HG02973 (cell line): ENCODE measurements around the gene AMFR.
A peak's percentile ranks its signal among the peaks of the same experiment; 100 is the strongest.

Experiments
- ATAC-seq: cut with Tn5 transposase; IDR thresholded peaks from one replicate; pipeline ENCODE4 v1.9.1; 2021; ENCODE audit warnings: moderate library complexity; ENCODE audit not compliant: unreplicated experiment

AMFR gene

DNA sequence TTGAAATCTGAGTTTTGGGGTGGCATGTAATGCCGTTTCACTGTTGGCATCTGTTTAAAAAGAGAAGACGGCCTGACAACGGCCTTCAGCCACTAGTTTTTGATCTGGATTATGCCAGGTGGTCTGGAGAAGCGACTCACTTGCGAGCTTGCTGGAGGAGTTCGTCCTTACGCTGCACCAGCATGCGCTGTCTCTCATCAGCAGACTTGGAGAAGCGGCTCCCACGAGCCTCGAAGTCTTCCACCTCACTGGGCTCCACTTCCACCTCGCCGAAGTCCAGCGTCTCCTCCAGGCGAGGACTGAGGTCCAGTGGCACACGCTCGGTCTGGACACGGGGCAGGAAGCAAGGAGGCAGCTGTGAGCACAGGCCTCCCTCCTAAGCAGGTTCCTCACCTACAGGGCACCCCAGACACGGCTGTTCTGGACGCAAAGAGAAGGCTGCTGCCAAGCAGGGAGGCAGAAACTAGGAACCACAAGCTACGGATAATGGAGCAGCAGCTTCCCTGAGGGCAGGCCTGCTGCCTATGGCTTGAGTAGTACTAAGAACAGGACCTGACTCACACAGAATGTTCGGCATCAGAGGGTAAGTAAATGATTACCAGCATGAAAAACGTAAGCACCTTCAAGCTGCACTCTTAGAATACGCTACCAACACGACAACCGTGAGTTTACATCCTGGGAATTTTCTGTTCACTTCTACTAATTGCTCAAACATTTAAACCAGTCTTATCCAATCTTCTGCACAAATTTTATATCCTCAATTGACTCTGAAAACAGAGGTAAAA lies 61.4 kb downstream of the AMFR start:
- no peak for ATAC-seq

DNA sequence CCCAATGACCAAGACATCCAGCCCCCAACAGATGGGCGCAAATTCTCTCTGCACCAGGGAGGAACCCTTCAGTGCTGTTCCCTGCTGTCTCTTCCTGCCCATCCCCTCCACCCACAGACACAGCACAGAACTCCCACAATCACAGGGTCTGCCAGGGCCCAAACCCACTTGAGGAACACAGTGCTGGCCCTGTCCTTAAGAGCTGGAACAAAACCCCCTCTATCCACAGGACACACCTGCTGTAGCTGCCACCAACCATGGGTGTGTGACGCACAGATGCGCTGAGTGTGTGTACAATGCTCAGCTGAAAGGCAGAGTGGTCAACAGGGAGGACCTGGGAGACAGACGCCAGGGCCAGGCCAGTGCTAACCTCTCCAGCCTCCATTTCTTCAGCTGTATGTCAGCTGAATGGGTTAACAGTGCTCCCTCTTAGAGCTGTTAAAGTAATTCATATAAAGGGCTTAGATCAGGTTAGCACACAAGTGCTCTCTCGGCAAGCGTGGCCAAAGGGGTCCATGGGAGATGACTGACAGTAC lies 62.1 kb downstream of the AMFR start:
- no peak for ATAC-seq

DNA sequence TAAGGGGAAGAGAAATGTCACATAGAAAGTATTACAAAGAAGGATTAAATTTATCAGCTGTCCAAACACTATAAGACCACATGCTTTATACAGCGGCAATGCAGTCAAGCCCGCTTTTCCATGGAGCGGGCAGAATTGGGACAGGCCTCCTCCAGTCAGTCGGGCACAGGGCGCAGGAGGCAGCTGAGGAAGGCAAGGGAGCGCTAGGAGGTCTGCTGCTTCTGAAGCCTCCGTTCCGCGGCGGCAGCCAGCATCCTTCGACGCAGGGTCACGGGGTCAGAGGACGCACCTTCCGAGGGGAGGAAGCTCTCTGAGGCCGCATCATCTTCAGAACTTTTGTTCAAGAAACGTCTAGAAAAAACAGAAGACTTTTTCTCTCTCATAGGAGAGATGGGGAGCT lies 62.6 kb downstream of the AMFR start:
- no peak for ATAC-seq

DNA sequence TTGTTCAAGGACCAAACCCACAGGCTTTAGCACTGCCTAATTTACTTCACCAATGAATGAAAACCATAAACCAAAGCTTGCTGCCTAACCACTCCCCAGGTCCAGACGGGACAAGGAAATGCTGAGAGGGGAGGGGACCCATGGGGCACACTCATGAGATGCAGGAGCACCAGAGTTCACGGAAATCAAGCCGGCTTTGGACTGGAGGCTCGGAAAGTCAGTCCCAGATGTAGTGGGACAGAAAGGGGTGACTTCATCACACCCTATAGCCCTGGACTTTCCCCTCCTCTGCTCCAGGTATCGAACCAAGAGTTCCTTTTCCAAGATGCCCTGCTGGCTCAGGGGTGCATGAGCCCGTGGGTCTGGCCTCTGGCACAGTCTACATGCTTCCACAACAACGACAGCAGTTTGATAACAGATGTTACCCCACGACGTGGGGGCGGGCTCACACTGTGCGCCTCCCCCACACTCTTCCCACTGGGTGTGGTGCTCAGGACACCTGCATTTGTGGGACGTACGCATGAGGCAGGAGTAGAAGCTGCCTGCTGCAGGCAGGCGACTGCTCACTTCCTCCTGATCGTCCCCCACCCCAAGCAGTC lies 63.2 kb downstream of the AMFR start:
- ATAC-seq: no peak

DNA sequence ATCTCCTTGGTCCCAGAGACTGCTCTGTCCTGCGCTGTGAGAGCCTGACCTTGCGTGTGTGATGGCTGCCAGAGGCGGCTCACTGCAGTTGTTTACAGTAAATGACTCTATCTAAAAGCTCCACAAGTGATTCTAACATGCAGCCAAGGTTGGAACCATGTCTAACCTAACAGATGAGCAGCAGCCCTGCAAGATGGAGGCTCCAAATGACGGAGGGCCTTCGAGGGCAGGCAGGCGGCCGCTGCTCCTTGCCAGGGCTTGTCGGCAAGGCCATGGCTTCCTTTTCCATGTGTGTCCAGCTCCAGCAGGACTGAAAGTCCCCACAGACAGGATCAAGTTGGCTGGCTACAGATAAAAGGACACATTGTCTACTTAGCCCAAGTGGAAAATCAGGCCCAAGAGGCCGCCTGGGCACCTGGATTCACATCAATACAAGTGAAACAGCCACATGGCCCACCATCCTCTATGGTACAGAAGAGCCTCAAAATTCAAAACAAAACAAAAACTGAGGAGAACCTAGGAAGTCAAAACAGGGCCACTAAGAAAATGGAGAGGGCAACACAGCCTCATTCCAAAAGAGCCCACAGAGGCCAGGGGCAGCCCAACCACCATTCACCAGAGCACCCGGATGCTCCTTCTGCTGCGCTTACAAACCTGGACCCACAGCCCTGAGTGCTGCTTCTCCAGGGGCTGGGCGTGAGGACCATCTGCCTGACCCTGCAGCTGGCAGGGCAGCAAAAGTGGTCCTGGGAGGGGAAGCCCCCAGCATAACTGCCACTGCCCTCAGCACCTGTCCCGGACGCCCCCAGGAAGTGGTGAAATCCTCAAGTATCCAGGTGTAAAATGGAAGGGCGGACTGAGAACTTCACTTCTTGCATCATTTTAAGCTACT lies 65.0 kb downstream of the AMFR start:
- no peak for ATAC-seq

DNA sequence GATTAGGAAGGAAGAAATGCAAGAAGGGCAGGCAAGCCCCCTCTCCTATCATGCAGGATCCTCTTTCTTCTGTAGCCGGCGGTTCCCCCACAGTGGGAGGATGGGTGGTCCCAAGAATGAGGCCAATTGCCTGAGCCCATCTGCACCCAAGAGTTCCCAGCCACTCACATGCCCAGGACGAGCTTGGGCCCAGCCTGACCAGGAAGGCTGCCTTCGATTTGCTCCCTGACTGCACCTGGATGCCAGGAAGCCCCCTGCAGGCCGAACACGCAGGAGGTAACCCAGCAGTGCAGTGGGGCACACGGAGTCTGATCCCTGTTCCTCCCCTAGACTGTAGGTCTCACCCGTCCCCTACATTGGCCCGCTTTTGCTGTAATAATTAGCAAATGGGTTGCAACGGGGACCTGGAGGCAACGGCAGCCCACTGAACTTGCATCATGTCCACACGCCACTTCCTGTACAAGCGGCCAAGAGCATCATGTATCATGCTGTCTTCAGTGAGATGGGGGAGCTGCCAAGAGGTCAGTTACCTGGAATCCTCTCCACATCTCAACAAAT lies 67.5 kb downstream of the AMFR start:
- ATAC-seq: no peak

DNA sequence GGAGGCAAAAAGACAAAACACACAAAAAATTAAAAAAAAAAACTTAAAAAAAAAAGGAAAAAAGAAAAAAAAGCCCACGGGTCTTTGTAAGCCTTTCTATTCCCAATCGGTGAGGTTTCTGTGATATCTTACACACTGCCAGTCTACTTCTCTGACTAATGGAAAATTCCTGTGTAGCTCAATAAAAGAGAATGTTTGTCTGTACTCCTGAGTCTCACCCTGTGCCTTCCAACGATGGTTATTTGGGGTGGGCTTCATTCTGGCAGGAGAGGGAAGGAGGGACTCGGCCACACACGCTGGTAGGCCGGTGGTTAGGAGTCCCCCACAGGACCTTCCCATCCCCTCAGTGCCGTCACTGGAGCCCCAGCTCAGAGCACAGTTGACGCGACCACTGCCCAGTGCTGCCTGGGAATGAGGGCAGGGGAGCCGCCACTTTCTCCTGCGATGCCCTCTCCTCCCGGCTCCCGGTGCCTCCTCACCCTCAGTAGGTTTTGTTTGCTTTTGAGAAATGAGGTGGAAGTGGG lies 68.0 kb downstream of the AMFR start:
- ATAC-seq: no peak

DNA sequence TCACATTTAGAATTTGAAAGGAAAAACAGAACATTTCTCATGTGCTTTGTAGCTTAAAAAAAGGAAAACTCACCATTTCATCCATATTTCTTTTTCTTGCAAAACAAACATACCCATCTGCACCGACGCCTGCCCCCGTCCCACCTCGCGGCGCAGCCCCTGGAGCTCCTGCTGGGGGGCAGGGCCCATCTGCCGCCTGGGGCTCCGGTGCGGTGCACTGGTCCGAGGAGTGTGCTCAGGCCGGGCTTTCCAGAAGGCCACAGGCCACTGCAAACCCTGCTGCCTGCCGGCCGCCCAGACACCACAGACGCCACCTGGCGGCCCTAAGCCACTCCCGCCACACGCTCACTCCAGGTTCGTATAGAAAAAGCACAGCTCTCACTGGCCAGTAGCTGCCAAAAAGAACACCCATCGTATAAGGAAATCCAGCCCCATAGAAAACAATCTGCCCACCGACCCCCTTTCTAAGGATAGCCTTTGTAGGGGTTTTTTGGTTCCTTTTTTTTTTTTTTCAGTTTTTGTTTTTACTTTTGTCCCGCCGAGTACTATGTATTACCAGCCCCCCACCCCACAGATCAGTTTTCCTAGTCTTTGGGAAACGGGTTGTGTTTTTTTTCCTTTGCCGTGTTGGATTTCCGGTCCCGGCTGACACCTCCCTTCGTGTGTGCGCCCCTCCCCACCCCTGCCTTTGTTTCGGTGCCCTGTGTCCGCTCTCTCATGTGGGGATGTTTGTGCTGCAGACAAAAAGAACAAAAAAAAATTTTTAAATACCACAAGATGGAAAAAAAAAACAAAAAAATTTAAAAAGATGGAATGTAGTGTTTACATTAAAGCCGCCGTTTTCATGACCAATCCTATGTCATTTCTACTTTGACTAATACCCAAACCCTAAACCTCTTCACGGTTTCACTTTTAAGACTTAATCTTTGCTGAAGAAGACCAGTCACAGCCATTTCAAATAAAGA lies 68.8 kb downstream of the AMFR start:
- peak; percentile 90 for ATAC-seq

DNA sequence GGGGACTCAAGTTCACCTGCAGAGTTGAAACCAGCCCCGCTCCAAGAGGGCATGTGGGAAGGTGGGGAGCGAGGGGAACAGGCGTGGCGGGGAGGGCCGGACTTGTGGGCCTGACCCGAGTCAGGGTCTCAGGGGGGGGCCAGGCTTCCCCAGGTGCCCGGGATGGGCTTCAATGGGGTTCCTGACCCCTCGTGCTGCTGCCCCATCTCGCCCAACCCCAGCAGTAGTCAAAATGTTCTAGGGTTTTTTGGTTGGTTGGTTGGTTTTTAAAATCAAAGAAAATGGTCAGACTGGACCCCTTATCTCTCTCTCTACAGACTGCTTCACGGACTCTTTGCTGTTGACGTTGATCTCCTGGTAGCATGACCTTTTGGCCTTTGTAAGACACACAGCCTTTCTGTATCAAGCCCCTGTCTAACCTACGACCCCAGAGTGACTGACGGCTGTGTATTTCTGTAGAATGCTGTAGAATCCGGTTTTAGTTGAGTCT lies 69.5 kb downstream of the AMFR start:
- ATAC-seq: no peak

DNA sequence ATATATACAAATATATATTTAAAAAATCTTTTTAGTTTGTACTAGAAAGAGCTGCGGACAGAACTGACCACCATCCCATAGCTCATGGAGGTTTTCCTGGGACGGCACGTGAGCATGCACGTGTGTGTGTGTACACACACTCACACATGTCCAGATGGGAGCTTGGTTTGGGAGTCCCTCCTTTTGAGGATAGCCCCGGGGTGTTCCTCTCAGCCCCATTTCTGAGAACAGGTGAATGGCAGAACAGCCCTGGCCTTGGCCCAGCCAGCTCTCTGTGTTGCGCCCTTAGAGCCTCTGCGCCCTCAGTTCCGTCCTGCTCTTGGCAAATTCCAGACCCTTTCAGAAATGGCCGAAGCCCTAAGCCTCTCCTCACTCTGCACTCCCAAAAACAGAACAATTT lies 70.1 kb downstream of the AMFR start:
- ATAC-seq: no peak

DNA sequence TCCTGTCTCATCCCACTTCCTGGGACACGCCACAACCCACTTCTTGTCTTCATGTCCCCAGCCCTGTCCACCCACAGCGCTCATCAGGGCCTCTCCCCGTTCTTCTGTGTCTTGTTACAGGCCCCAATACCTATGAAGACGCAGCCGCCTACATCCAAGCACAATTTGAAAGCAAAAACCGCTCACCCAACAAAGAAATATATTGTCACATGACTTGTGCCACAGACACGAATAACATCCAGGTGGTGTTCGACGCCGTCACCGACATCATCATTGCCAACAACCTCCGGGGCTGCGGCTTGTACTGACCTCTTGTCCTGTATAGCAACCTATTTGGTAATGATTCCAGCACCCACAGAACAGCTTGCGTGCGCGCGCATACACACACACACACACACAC lies 70.6 kb downstream of the AMFR start:
- no peak for ATAC-seq

DNA sequence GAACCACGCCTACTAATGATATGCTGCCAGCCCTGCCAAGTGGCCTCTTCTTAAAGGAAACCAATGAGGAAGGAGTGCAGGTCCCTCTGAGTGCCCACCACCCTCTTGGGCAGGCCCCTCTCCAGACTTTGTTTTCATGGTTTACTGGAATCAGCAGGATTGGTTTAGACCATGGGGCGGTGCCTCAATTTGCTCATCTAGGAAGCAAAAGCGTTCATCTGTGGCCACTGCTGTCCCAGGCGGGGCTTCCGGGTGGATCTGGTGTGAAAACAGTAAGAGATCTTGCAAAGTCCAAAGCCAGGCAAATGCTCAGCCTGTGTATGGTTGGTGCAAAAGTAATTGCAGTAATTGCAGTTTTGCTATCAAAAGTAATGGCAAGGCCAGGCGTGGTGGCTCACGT lies 71.3 kb downstream of the AMFR start:
- ATAC-seq: no peak

DNA sequence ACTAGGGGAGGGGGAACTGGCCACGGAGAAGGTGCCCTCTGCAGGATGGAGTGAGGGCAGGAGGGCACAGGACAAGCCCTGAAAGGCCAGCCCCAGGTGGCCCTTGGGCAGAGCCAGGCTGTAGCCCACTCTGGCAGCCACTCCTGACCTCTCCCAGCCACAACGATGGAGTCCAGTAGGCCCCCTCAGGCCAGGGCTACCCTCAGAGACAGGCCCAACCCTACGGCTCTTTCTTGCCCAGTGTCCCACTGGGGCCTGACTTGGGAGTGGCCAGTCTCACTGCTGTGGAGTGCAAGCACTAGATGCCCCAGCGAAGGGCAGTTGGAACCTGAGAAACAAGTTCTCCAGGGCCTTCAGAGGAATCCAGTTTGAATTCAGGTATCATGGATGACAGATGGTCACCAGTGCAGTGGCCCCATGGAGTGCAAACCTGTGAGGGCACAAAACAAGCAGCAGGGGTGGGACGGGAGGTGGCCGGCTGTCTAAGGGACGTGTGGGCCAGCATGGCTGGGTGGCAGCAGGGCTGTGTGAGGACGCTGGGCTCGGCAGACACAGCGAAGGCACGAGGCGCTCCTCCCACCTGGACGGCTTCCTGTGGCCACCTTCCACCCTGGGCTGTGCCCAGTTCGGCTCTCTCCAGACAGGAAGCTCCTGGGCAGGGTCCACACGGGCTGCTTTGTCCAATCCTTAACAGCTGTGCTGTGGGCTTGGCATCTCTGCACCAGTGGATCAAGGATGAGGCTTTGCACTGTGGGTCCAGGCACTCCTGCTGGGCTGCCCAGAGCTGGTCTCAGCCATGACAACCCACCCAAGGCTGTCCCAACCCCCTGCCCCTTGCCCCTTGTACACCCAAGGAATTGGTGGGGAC lies 72.1 kb downstream of the AMFR start:
- no peak for ATAC-seq

DNA sequence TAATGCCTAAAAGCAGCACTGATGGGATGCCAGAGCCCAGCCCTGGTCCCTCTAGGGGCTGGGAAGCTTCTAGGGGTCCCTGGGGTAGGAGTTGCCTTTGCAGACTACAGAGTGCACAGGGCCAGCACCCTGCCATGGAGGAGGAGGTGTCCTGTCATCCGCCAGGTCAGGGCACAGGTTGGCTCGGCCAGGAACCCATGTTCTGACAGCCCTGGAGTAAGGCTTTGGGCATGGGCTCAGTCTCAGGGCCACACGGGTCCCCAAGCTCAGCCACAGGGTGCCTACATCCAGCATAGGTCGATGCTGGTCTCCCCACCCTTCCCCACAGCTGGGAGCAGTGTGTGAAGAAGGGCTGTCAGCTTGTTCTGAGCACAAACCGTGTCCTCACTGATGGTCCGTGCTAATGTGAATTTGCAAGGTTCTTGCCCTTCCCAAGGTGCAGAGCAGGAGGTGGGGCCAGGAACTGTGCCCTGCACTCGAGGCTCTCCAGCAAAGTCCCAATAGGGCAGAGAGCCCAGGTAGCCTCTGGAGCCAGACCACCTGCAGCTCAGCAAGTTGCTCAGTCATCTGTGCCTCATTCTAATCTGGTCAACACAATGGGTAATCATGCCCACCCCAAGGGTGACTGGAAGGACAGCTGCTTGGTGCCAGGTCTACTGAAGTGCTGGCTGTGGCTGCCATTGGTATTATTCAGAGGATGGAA lies 72.8 kb downstream of the AMFR start:
- no peak for ATAC-seq

DNA sequence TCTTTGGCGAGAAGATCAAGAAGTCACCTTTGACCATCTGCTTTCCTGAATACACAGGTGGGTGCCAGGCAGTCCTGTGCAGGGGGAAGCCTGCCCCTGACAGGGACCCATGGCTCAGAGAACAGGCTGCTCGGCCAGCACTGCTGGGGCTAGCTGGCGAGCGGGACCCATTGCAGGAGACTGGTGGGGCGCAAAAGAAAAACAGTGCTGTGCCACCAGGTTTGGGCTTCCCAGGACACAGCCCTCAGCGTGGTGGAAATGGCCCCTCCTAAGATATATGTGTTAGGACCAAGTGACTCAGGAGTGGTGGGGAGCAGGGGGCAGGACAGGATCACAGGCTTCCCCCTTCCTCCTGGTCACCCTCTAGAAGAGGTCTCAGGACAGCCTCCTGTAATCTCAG lies 73.9 kb downstream of the AMFR start:
- no peak for ATAC-seq

DNA sequence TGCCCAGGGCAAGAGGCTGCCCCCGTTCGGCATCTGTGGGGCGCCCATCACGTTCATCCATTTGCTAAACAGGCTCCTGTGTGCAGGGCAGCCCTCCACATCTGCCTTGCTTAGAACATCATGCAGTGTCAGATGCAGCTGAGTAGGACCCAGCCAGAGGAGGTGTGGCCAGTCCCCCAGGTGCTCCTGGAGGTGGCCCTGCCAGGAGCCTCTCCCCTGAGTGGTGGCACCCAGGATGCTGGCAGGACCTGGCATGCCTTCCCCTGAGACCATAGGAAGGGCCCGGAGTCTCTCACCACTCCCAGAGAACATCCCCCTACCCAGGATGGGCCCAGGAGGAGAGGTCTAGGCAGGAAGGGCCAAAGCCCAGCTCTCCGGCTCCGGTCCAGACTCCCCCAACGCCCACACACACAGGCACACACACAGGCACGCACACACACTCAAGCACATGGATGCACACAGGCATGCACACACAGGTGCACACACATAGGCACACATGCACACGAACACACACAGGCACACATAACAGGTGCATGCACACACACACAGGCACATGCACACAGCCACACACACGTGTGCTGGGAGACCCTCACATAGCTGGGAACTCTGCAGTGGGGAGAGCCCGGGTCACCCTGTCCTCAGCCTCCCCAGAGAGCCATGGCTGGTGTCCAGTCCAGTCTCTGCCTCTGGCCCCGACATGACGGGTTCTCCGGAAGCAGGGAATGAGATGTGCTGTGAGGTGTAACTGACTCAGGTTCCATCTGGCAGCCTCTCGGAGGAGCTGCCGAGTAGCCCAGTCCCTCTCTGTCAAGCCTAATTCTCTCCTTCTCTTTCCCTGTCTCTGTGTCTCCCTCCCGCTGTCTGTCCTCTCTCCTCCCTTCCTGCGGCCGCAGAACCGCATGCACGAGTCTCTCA lies 74.6 kb downstream of the AMFR start:
- no peak for ATAC-seq

DNA sequence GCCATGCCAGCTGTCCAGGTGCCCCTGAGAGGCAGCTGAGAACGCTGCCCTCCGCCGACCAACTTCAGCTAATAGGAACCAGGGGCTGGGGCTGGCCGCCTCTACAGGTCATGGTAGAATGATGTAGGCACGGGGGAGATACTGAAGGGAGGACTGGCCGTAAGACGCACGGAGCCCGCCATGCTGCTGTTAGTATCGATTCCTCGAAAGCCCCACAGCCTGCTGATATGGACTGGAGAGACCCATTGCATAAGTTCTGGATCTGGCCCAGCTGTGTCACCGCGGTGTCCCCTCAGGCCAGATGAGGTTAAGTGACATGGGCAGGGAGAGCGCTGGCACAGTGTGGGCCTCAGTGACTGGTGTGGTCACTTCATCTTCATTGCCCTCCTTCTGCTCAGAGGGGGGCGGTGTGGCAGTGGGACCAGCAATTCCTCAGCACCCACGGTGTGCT lies 75.6 kb downstream of the AMFR start:
- ATAC-seq: no peak
